A549 (cell line): Measurements from ENCODE around the gene MRPS18A. TPM values are rescaled to one million over a fixed set of nuclear protein-coding genes. Genes with fewer than 3 reads are reported as not detected.

Experiments
- ATAC-seq, 2 experiments: fragments of 200-7000 bp in 1 of 2; fragments of >200 bp in 1 of 2; cut with Nextera tagmentation in 1 of 2; cut with Tn5 transposase in 1 of 2; 3 replicates each; pipeline versions ENCODE4 v1.8.0 to v1.9.1; 2018 to 2020; ENCODE audit warnings: mild to moderate bottlenecking in 1 of 2, moderate library complexity in 1 of 2
- CTCF ChIA-PET: fragments of 300-600 bp; sonication (Branson Sonifier 250); formaldehyde crosslinking; extraction: SDS; loops from one replicate; lab custom pipeline; 2021; ENCODE audit warnings: antibody characterized with exemption, inconsistent platforms; lab: Yijun Ruan, JAX
- POLR2A ChIA-PET: fragments of 350-600 bp; formaldehyde crosslinking; extraction: SDS; loops from one replicate; lab custom pipeline; 2021; ENCODE audit warnings: antibody characterized with exemption, inconsistent platforms; lab: Yijun Ruan, JAX
- DNase-seq, 2 experiments: peaks; one replicate each; pipeline versions ENCODE4 v3.0.0 to v3.0.0-alpha.2; 2011 to 2016; ENCODE audit warnings: low read depth in 1 of 2, low spot score in 1 of 2
- FAIRE-seq: peaks from 2 replicates; lab custom pipeline; 2011; peaks lifted over from hg19 to GRCh38; lab: Jason Lieb, UNC
- H3K27ac ChIP-seq, 2 experiments: fragments of >200 bp; sonication (Bioruptor Twin); formaldehyde crosslinking; 3 replicates each; pipeline ENCODE4 v1.5.1; 2016 to 2017
- H3K4me1 ChIP-seq: fragments of >200 bp; sonication (Bioruptor Twin); formaldehyde crosslinking; 3 replicates; pipeline ENCODE4 v1.6.1; 2016
- H3K4me2 ChIP-seq: fragments of >200 bp; sonication (Bioruptor Twin); formaldehyde crosslinking; 3 replicates; pipeline ENCODE4 v1.6.1; 2016
- H3K4me3 ChIP-seq: fragments of >200 bp; sonication (Bioruptor Twin); formaldehyde crosslinking; 3 replicates; pipeline ENCODE4 v1.5.1; 2016
- H3K9me3 ChIP-seq: fragments of >200 bp; sonication (Bioruptor Twin); formaldehyde crosslinking; 3 replicates; pipeline ENCODE4 v1.6.1; 2016
- BCL3 ChIP-seq: fragments of >200 bp; sonication (Bioruptor Twin); formaldehyde crosslinking; IDR thresholded peaks from 3 replicates; pipeline ENCODE4 v1.6.1; 2016
- BHLHE40 ChIP-seq: IDR thresholded peaks from 2 replicates; pipeline ENCODE4 v1.6.1; 2012; ENCODE audit warnings: low read depth, low read length, inconsistent platforms
- CBX8 ChIP-seq: fragments of 200-600 bp; sonication (generic); IDR thresholded peaks from 2 replicates; pipeline ENCODE4 v1.6.1; 2016
- CEBPB ChIP-seq, 2 experiments: fragments of >200 bp in 1 of 2; sonication (Bioruptor Twin) in 1 of 2; formaldehyde crosslinking in 1 of 2; IDR thresholded peaks; 2 replicates each; pipeline ENCODE4 v1.6.1; 2012 to 2016
- CHD4 ChIP-seq: fragments of 200-600 bp; sonication (generic); IDR thresholded peaks from 2 replicates; pipeline ENCODE4 v1.6.1; 2016; ENCODE audit warnings: antibody characterized with exemption, mild to moderate bottlenecking, borderline replicate concordance
- CTCF ChIP-seq: fragments of >200 bp; sonication (Bioruptor Twin); formaldehyde crosslinking; IDR thresholded peaks from 3 replicates; pipeline ENCODE4 v1.5.1; 2016
- E2F6 ChIP-seq: IDR thresholded peaks from 2 replicates; pipeline ENCODE4 v1.6.1; 2012; ENCODE audit warnings: low read depth, borderline replicate concordance
- EHF ChIP-seq: fragments of 250-450 bp; sonication (Bioruptor Pico); IDR thresholded peaks from 2 replicates; pipeline ENCODE4 v1.5.0; 2020; ENCODE audit warnings: mild to moderate bottlenecking
- FOSB ChIP-seq: fragments of 250-450 bp; sonication (Bioruptor Pico); IDR thresholded peaks from 2 replicates; pipeline ENCODE4 v1.5.0; 2020; ENCODE audit warnings: mild to moderate bottlenecking, moderate library complexity
- HMGXB4 ChIP-seq: fragments of 250-450 bp; sonication (Bioruptor Pico); IDR thresholded peaks from 2 replicates; pipeline ENCODE4 v1.5.0; 2021; ENCODE audit warnings: mild to moderate bottlenecking, moderate library complexity, borderline replicate concordance
- HOXA7 ChIP-seq: fragments of 250-450 bp; sonication (Bioruptor Pico); IDR thresholded peaks from 2 replicates; pipeline ENCODE4 v1.5.0; 2020; ENCODE audit warnings: mild to moderate bottlenecking, moderate library complexity
- HOXB13 ChIP-seq: fragments of 250-450 bp; sonication (Bioruptor Pico); IDR thresholded peaks from 2 replicates; pipeline ENCODE4 v1.5.0; 2020; ENCODE audit warnings: low read depth, mild to moderate bottlenecking, moderate library complexity
- HOXB5 ChIP-seq: fragments of 250-450 bp; sonication (Bioruptor Pico); IDR thresholded peaks from 2 replicates; pipeline ENCODE4 v1.5.0; 2020; ENCODE audit warnings: mild to moderate bottlenecking, moderate library complexity
- JUN ChIP-seq, 2 experiments: fragments of >200 bp; sonication (Bioruptor Twin); formaldehyde crosslinking; IDR thresholded peaks; 2 replicates in 1 of 2; 3 replicates in 1 of 2; pipeline ENCODE4 v1.6.1; 2016 to 2017
- KDM1A ChIP-seq: fragments of 200-600 bp; sonication (generic); IDR thresholded peaks from 2 replicates; pipeline ENCODE4 v1.6.1; 2016; ENCODE audit warnings: low read depth, mild to moderate bottlenecking
- KDM5A ChIP-seq: fragments of 200-600 bp; sonication (generic); IDR thresholded peaks from 2 replicates; pipeline ENCODE4 v1.6.1; 2016; ENCODE audit warnings: antibody characterized with exemption, mild to moderate bottlenecking
- MAFK ChIP-seq: fragments of 450-650 bp; IDR thresholded peaks from 2 replicates; pipeline ENCODE4 v1.6.1; 2014; ENCODE audit not compliant: partially characterized antibody
- NFE2L2 ChIP-seq: fragments of 150-350 bp; conservative IDR thresholded peaks from 2 replicates; pipeline ENCODE4 v1.6.1; 2014; ENCODE audit warnings: low read length
- NR3C1 ChIP-seq: fragments of >200 bp; sonication (Bioruptor Twin); formaldehyde crosslinking; IDR thresholded peaks from 3 replicates; pipeline ENCODE4 v1.6.1; 2017
- RAD21 ChIP-seq, 2 experiments: fragments of >200 bp in 1 of 2; sonication (Bioruptor Twin) in 1 of 2; formaldehyde crosslinking in 1 of 2; IDR thresholded peaks in 1 of 2; conservative IDR thresholded peaks in 1 of 2; 2 replicates in 1 of 2; 3 replicates in 1 of 2; pipeline ENCODE4 v1.6.1; 2012 to 2018; ENCODE audit warnings: inconsistent platforms in 1 of 2
- RARB ChIP-seq: fragments of 250-450 bp; sonication (Bioruptor Pico); IDR thresholded peaks from 2 replicates; pipeline ENCODE4 v1.8.0; 2021; ENCODE audit warnings: mild to moderate bottlenecking, moderate library complexity
- REST ChIP-seq: fragments of 200-600 bp; sonication (generic); IDR thresholded peaks from 2 replicates; pipeline ENCODE4 v1.6.1; 2016; ENCODE audit warnings: antibody characterized with exemption, mild to moderate bottlenecking, moderate library complexity
- SREBF2 ChIP-seq: fragments of 450-650 bp; IDR thresholded peaks from 2 replicates; pipeline ENCODE4 v1.6.1; 2014; ENCODE audit warnings: mild to moderate bottlenecking, moderate library complexity
- TFCP2L1 ChIP-seq: fragments of 250-450 bp; sonication (Bioruptor Pico); IDR thresholded peaks from 2 replicates; pipeline ENCODE4 v1.5.0; 2021; ENCODE audit warnings: mild to moderate bottlenecking
- TP53 ChIP-seq: fragments of 250-450 bp; sonication (Bioruptor Pico); IDR thresholded peaks from 2 replicates; pipeline ENCODE4 v1.5.0; 2021; ENCODE audit warnings: mild to moderate bottlenecking, moderate library complexity
- ZFP36 ChIP-seq: fragments of 450-650 bp; IDR thresholded peaks from 2 replicates; pipeline ENCODE4 v1.6.1; 2014; ENCODE audit warnings: borderline replicate concordance; ENCODE audit not compliant: partially characterized antibody
- ZNF302 ChIP-seq: fragments of 250-450 bp; sonication (Bioruptor Pico); IDR thresholded peaks from 2 replicates; pipeline ENCODE4 v1.9.0; 2021; ENCODE audit warnings: inconsistent platforms, mild to moderate bottlenecking, moderate library complexity
- WGBS: methylation state at CpG from one replicate; pipeline ENCODE4 v1.1.6; 2017; ENCODE audit errors: missing lambda C conversion rate; 5-methylcytosine and 5-hydroxymethylcytosine counted together
- polyA plus RNA-seq, 4 experiments: library from polyadenylated mRNA; depleted of rRNA in 3 of 4; stranded (reverse); fragments of >200 nt; fragmentation: RNase III in 1 of 4; extraction: RNeasy Plus Mini Kit Qiagen cat#74134 plus additional on column Dnase treatment in 1 of 4; gene quantifications; 2 replicates in 3 of 4; 3 replicates in 1 of 4; pipeline ENCODE4 v1.2.3, GENCODE V29; 2011 to 2017

MRPS18A gene
- polyA plus RNA-seq, 2 of the 4 experiments (the other 2 are of a cell fraction): 38.0 to 44.2 TPM

- Histone ChIP-seq H3K27ac (no peak overlapping the region), H3K4me3 (no peak overlapping the region), H3K4me1 (no peaks in the 10 kb centered on the region), H3K4me2 (no peak overlapping the region), H3K9me3 (no peaks in the 10 kb centered on the region)
- CTCF ChIA-PET: interaction anchor here (1.2 to 11.5 kb wide), 5 partner anchors 7 to 404 kb away, joined by 3 to 72 read pairs (median 3); partner anchors contain the start of gene VEGFA
- FAIRE-seq (no peak), ATAC-seq (no peak), DNase-seq (no peak)
- POLR2A ChIA-PET: no interaction called here
- WGBS: 93% methylated on average over 8 of the region's 8 CpGs
- TF ChIP-seq NR3C1 (no peak), SREBF2 (no peak), CEBPB (IDR thresholded peaks at IDR 0.05) (no peak), KDM1A (no peak), HOXB13 (no peak), KDM5A (no peak), CHD4 (no peak), ZFP36 (no peak), EHF (CRISPR knock-in tag) (no peak), FOSB (CRISPR knock-in tag) (no peak), E2F6 (no peak), HOXB5 (no peak), REST (no peak), MAFK (no peak), TFCP2L1 (CRISPR knock-in tag) (no peak), JUN (IDR thresholded peaks at IDR 0.05) (no peak), ZNF302 (no peak), BCL3 (no peak), HOXA7 (no peak)
These were observed 12.7 kb downstream of the MRPS18A start for GRCh38 chr6:43674921-43675320.

GRCh38 chr6:43674291-43674690, 13.3 kb downstream of the MRPS18A start:
- H3K27ac ChIP-seq: no peak overlapping the region
- no peaks in the 10 kb centered on the region for H3K9me3 ChIP-seq
- no peak overlapping the region for H3K4me2 ChIP-seq
- TF ChIP-seq CTCF: no peak
- no peak for TF ChIP-seq TP53 (CRISPR knock-in tag)
- TF ChIP-seq RAD21 (conservative IDR thresholded peaks at IDR 0.05 in 1 of 2, IDR thresholded peaks at IDR 0.05 in 1 of 2): no peak
- no peak for TF ChIP-seq NFE2L2
- TF ChIP-seq RARB (CRISPR knock-in tag): no peak
- no peak for TF ChIP-seq CHD4
- no peak for TF ChIP-seq HMGXB4
- no peak for TF ChIP-seq FOSB (CRISPR knock-in tag)
- no peak for TF ChIP-seq HOXA7
- no peak for TF ChIP-seq MAFK
- no peak for TF ChIP-seq CBX8
- TF ChIP-seq BHLHE40: no peak
- 100% methylated on average over 2 of the region's 2 CpGs for WGBS
- no peaks in the 10 kb centered on the region for H3K4me1 ChIP-seq
- CTCF ChIA-PET: interaction anchor here (1.0 to 11.5 kb wide), 4 partner anchors 9 to 101 kb away, joined by 3 to 72 read pairs (median 4); partner anchors contain the start of gene VEGFA
- POLR2A ChIA-PET: no interaction called here
- DNase-seq (no peak), FAIRE-seq (no peak), ATAC-seq (no peak)
- H3K4me3 ChIP-seq: no peak overlapping the region
